NCI-H82 treated with DMSO at 0.1 percent for 48 hours (cell line): ENCODE data around the gene GAGE10.

ENCODE experiments used
- DNase-seq: peaks from one replicate; lab custom pipeline; 2025; ENCODE audit not compliant: unreplicated experiment; lab: John Stamatoyannopoulos, UW

The GAGE10 gene, protein sequence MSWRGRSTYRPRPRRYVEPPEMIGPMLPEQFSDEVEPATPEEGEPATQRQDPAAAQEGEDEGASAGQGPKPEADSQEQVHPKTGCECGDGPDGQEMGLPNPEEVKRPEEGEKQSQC

DNA sequence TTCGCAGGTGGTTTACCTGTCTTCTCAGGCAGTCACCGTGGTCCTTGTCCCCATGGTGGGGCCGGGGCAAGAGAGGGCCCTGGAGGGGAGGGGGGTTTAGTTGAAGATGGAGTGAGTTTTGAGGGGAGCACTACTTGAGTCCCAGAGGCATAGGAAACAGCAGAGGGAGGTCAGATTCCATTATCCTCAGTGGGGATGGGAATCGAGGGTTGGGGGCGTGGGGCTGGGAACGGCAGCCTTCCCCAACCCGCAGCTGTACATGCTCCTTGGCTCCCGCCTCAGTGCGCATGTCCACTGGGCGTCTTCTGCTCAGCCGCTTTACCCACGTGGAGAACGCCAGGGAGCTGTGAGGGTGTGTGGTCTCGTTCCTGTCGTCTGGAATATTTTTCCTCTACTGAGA lies at the start of gene GAGE10:
Gene GAGE10, plus strand, starts transcription at position 301 of the 400 bp plus-strand sequence. CDS start 1,214 bp downstream, outside the sequence.
- no peak for DNase-seq

DNA sequence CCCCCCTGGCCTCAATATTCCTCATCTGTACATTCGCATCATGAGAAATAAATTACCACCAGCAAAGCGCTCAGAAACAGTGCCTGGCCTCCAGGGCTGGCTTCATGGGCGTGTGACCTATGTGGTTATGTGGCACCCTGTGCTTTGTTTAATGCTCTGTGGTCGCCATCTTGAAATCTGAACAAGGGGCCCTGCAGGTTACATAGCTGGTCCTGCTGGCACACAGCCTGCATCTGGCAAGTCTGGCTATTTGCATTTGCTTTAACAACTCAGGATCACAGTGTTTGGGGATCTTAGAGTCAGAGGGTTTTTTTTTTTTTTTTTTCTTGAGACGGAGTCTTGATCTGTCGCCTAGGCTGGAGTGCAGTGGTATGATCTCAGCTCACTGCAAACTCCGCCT lies 48.8 kb upstream of the GAGE10 start:
- no peak for DNase-seq

DNA sequence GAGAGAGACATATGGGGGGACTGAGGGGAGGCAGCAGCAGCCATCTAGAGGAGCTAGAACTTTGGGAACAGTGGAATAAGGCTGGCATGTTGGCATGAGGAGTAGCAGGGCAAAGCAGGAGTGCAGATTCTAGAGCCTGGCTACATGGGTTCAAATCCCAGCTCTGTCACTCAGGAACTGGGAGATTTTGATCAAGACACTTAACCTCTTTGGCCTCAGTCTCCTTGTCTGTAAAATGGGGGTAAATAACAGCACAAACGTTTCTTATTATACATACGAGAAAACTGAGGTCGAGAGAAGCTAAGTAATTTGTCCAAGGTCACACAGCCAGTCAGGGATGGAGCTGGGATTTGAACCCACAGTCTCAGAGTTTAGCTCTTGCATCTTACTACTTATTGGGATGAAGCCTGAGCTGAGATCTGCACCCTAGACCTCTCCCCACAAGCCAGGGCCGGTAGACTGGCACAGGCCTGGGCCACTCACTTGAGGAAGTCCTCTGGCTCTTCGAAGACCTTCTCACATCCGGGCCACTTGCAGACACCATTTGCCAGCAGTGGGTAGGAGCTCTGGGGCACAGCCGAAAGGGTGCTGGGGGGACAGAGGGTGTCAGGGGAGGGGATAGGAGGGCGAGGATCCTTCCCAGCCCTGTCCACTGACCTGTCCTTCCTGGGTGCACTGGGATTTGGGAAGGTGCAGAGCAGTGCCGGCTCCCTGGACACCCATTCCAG lies 47.0 kb upstream of the GAGE10 start:
- DNase-seq, result no peak

DNA sequence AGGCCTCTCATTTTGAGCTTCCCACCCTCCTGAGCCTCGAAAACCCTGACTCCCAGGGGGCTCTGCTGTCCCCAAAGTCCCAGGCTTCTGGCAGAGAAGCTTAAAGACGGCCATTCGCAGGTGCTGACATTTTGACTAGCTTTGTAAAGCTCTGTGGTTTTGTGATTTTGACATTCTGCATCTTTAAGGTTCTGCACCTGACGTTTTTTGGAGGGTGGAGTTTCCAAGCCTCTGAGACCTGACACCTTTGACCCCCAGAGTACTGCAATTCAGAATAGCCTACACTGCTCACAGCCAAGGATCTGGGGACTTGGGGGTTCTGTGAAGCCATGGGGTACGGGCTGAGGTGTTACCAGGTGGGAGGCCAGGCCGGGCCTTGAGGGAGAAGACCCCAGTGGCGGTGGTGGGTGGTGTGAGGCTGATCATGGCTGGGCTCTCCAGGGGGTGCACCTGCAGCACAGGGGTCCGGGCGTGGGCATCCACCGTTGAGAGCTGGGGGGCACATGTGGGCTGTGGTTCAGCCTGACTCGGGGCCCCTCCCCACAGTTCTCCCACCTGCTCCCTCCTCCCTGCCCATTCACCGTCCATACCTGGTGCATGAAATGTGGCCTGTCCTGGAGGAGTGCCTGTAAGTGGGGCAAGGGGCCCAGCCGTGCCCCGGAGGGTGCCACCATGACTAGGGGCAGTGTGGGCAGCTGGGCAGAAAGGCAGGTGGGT lies 46.2 kb upstream of the GAGE10 start:
- DNase-seq, result no peak

DNA sequence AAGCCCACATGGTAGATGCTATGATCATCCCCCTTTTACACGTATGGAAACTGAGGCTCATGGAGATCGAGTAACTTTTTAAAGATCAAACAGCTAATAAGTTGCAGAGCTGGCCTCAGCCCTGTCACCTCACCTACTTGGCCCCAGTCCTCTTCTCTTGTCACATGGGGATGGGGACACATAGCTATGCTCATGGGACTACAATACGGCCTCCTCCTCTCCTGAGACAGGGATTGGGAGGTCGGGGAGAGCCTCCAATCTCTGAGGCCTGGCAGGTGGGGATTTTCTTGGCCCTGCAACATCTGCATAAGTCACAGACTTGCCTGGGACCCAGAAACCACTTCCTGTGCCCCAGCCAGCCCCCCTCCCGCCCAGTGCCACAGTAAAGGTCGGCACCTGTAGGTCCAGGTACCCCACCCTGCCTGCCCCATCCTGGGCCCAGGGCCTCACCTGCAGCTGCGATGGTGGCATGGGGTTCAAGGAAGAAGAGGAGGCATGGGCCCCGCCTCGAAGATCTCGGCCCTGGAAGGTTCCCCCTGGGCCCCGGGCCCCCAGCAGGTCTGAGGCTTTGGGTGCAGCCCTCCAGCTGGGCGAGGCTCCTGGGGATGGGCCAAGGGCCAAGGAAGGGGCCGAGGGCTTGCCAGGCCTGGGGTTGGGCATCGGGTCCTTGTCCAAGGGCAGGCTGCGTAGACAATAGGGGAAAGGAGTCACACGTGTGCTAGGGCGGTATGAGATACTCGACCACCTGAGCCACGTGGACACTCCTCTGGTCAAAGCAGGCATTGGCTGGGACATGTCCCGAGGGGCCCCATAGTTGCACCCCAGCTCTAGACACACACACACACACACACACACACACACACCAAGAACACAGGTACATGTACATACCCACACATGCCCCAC lies 45.3 kb upstream of the GAGE10 start:
- no peak for DNase-seq

DNA sequence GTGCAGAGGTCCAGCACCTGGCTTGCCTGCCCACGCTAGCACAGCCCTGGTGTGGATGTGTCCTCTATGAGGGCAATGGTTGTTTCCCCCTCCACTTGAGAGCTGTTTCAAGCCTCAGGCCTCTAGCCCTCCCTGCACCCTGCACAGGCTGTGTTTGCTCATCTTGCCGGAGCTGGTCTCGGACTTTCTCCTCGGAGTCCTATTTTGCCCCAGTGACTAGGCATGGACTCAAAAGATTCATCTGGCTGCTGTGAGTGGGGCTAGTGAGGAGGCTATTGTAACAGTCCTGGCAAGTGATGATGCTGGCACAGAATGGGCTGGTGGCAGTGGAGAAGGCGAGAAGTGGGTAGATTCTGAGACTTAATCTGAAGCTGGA lies 44.7 kb upstream of the GAGE10 start:
- no peak for DNase-seq

DNA sequence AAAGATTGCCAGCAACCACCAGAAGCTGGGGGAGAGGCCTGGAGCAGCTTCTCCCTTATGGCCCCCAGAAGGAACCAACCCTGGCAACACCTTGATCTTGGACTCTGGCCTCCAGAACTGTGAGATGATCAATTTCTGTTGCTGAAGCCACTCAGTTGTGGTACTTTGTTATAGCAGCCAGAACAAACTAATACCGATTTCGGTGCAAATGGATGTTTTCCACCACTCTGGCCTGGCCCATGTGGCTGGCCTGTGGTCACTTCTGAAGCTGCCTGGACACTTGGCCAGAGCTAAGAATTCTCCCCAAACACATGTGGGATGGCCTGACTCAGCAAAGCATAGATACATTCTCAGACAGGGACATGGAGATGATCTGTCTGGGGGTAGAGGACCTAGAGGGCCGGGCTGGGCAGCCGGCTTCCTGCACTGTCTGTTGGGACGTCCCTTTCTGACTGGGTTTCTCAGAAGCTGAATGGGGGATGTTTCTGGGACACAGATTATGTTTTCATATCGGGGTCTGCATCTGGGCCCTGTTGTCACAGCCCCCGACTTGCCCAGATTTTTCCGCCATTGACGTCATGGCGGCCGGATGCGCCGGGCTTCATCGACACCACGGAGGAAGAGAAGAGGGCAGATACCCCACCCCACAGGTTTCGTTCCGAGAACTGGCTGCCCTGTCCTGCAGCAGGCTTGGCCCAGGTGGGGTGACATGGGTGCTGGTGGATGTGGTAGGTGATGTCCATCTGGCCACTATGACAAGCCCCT lies 43.0 kb upstream of the GAGE10 start:
- DNase-seq, result no peak

DNA sequence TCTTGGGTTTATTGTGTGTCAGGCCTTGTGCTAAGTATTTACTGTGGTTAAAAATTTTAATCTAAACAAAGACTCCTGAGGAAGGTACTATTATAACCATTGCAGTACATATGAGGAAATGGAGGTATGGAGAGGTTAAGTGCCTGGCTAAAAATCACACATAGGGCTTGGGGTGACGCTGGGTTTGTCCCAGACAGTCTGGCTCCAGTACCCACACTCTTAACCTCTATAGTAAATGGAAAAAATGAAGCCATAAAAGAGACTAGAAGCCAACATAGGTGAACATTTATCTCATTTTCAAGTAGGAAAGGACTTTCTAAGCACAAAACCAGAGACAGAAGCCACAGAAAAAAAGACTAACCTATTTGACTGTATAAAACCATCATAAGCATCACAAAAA lies 40.8 kb upstream of the GAGE10 start:
- no peak for DNase-seq

DNA sequence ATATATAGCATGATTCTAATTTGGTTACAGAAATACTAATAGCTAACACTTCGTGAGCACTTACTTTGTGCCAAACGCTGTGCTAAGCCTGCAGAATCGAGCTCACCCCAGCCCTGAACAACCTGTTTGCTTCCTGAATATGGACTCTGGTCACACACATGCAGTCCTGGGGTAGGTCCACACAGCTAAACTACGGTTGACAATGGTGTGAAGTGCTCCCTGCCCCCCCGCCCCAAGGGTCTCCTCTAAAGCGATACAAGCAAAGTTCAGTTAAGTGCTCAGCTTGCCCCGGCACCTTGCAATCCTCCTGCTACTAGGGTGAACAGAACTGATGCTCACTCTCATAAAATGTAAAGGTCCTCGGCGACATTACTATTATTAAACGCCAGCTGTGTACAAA lies 39.8 kb upstream of the GAGE10 start:
- DNase-seq, result no peak

DNA sequence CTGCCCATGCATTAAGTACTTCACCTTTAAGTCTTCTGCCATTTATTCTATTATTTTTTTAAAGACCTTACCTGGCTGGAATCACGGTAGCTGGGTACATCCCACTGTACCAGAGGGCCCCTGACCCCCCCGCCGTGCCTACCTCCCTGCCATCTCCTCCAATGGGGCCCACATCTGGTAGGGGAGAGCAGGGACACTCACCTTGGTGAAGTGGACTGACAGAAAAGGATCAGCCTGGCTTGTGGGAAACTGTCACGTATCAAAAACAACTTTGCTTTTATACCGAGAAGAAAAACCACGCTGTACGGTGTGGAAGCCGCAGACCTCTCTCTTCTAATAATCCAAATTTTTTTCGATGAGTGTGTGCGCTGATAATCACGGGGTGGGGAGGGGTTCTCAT lies 39.0 kb upstream of the GAGE10 start, which contains the start of gene FOXP3:
Gene FOXP3, minus strand, starts transcription at position 251 of the 400 bp plus-strand sequence. CDS start 6,205 bp downstream, outside the sequence.
- DNase-seq, result no peak

DNA sequence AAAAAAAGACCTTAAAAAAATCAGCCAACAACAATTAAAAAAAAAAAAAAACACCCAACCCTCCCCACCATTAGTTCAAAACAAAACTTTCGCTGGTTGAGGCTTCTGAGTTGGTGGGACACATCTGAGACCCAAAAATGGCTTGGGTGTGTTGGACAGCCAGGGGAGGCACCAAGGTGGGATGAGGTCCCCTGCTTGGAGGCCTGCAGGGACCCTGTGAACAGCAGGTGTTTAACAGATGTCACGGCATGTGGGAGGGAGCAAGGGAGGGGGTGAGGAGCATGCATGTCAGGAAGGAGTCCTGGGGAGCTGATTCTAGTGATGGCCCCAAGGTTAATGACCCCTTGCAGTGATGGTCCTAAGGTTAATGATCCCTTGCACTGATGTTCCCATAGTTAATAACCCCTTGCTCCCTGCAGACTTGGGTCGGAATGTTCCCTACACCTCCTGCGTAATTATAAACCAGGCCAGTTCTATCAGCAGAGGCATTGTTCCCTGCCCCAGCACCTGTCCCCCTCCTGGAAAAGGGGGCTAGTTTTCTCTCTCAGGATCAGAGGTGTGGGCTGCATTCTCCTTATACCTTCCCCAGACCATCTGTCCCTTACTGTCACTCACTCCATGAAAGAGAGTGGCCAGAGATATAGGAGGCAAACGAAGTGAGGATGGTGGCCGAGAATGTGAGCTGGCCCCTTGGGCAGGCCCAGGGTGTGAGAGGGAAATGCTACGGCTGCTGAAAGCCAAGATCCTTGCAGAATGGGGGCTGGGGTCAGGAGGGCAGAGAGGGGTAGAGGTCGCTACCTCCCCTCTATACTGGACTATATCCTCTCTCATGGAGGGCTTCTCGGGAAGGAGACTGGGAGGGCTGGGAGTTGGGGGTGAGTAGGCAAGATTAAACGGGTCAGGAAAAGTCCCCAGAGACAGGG lies 36.7 kb upstream of the GAGE10 start:
- no peak for DNase-seq

DNA sequence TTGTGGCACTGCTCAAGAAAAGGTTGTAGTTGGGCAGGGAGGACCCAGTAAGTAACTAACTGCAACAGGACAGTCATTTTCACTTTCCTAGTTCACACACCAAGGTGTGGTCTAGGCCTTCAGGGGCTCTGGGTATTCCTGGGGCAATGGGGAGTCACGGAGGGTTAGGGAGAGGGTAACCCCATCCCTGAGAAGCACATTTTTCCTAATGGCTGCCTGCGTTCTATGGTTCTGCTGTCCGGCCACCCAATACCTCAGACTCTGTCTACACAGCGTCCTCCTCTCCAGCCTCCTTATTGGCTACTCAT lies 34.8 kb upstream of the GAGE10 start:
- DNase-seq, result no peak

DNA sequence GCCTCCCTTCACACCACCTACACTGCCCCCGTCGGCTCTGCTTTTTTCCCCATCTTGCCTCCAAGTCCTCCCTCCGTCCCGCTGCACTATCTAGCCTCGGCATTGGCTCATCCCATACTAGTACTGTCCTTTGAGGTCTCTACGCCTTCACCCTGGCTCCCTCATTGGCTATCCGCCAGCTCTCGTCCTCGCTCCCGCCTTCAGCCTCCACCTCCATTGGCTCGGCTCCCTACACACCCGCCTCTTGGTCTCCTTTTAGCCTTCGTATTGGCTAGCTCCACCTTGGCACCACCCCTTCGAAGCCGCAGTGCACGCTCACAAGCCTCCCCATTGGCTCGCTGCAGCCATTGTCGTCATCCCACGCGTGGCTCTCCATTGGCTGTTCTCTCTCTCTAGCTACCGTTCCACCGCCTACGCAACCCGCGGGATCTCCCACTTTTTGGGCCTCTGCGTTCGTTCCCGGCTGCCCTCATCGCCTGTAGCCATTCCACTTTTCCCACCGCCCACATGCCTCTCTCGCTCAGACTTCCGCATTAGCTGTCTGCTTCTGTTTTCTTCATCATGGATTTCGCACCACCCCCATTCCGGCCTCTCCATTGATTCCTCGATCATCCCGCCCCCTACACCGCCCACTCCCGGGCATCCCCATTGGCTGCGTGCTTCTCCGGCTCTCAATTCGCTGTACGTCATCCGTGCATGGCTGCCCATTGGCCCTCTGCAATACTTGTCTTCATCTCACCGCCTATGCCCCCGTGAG lies 34.3 kb upstream of the GAGE10 start:
- peak; percentile 94 for DNase-seq

DNA sequence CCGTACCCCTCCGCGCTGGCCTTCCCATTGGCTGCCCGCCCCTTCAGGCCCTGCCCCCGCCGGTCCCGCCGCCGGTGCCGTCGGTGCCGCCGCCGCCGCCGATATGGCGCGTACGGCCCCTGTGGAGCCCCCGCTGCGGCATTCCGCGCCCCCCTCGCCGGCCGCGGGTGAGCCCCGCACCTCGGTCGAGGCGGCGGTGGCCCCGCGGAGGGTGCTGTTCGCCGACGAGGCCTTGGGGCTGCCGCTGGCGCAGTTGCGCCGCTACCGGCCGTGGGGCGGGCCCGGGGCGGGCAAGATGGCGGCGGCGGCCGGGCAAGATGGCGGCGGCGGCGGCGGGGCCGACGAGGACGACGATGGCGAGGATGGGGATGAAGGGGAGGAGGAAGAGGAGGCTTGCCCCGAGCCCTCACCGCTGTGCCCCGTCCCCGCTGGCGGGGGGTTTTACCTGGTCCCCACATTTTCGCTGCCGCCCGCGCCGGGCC lies 33.6 kb upstream of the GAGE10 start, which contains the start of gene PPP1R3F:
Gene PPP1R3F, plus strand, starts transcription at position 27 of the 482 bp plus-strand sequence. Its CDS starts 77 bp downstream, at position 104.
- DNase-seq, result no peak

DNA sequence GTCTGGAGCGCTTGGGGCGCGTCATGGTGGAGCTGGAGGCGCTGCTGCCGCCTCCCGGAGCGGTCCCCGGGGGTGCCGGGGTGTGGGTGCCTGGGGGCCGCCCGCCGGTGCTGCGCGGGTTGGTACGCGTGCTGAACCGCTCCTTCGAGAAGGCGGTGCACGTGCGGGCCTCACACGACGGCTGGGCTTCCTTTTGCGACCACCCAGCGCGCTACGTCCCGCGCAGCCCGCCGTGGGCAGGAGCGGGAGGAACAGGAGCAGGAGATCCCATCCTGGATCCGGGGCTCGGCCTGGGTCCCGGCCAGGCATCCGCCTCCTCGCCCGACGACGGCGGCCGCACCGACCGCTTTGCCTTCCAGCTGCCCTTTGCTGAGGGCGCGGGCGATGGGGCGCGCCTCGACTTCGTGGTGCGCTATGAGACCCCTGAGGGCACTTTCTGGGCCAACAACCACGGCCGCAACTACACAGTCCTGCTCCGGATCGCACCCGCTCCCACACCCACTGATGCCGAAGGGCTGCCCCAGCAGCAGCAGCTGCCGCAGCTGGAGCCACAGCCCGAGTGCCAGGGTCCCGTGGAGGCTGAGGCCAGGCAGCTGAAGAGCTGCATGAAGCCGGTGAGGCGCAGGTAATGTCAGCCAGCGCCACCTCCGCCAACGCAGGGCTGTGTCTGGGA lies 33.1 kb upstream of the GAGE10 start:
- no peak for DNase-seq

DNA sequence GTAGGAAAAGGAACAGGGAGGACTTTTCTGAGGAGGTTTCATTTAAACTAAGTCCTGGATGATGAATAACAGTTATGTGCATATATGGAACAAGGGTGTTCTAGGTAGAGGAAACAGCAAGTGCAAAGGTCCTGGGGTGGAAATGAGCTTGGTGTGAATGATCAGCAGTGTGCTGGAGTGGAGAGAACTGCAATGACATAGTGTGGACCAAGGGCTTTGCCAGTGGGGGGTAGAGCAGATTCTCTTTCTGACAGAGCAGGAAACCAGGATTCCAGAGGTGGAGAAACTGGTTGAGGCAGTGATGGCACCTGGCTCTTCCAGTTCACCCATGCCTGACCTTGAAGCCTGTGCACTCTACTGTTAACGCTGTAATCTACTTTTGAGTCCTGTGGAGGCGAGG lies 32.1 kb upstream of the GAGE10 start:
- DNase-seq, result no peak

DNA sequence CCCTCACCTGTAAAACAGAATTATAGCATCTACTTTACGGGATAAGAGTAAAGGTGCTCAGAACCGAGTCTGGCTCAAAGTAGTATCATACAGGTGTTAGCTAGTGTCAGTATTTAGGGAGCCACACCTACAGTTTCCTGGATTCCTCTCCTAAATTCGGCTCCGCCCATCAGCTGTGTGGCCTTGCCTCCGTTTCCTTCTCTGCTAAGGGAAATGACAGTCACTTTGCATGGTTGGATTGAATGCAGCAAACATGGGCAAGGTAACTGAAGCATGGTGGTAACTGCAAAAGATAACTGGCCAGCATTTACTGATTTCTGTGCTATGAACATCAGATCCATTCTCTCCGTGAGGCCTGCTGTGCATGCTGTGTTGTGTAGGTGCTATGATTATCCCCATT lies 31.0 kb upstream of the GAGE10 start:
- DNase-seq, result no peak

DNA sequence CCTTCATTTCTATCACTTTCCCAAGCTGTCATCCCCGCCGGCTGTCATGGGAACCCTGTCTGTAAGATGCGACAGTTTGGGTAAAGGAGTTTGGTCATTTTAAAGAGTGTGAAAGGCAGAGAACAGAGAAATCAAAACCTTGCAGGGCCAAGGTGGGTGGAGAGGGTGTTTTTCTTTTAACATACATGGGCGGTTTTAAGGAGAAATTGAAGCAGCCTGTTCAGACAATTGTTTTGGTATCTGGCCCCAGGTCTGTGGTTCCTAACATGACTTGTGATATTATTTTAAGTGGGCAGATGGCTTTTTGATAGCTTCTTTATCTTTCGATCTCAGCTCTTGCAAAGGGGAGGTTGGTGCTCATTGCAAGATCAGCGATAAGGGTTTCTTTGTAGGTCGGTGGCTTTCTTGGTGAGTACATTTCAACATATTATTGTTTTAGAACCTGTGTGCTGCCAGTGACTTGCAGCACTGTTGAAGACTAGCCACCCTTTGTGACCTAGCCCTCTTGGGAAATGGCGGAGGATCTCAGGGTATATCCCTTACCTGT lies 30.2 kb upstream of the GAGE10 start:
- no peak for DNase-seq
